ENCODE data around the gene MBOAT2.

The MBOAT2 gene

DNA sequence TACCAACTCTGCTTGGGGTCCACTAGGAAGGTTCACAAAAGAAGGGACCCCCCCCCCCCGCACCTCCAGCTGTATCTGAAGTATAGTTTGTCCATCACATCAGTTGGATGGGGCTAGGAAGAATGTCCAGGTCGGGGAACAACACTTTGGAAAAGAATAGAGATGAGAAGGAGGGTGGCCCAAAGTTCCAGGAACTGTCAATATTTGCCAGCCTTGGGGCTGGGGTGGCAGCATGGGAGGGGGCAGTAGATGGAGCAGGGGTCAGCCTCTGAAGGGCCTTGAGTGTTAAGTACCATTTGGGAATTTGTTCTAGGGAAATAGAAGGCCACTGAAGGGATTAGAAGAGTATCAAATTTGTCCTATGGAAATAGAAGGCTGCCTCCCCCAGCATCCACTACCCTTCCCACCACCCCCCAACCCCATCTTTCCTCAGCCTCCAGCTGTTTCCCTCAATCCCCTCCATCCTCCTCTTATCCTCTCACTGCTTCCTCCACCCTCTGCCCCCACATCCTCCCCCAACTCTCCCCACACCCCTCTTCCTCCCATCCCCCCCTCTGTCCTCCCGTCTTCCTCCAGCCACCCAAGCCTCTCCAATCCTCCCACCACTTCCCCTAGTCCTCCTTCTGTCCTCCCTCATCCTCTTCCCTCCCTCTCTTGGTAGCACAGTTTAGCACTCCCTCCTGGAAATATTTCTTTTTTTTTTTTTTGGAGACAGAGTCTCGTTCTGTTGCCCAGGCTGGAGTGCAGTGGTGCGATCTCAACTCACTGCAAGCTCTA is 164.1 kb downstream of the MBOAT2 start:
- H2AFZ ChIP-seq (ENCODE audit: low read length): no peak overlapping the region
- no peak overlapping the region for H3K4me3 ChIP-seq (ENCODE audit: low read length, poor library complexity, severe bottlenecking)
- no peaks in the 10 kb centered on the region for H3K9me2 ChIP-seq (replicated peaks; ENCODE audit: low read depth, low read length)
- peaks cover 26% of the 10 kb centered on the region for H4K20me1 ChIP-seq (ENCODE audit: insufficient read depth, low read length, poor library complexity, severe bottlenecking)
- H3K27me3 ChIP-seq (ENCODE audit: insufficient read depth, low read length, poor library complexity, severe bottlenecking): no peaks in the 10 kb centered on the region
- no peaks in the 10 kb centered on the region for H3K36me3 ChIP-seq (ENCODE audit: insufficient read depth, low read length)
- H3K79me2 ChIP-seq (ENCODE audit: insufficient read depth, low read length): peaks cover 30% of the 10 kb centered on the region
- no peak overlapping the region for H3K4me2 ChIP-seq (ENCODE audit: low read depth, low read length, poor library complexity, severe bottlenecking)
- no peaks in the 10 kb centered on the region for H3K9me3 ChIP-seq (ENCODE audit: insufficient read depth, low read depth, low read length)
- H3F3A ChIP-seq (ENCODE audit: low read depth): no peaks in the 10 kb centered on the region
- H3K9ac ChIP-seq (ENCODE audit: low read depth, low read length, poor library complexity, severe bottlenecking): no peak overlapping the region
- peaks cover 24% of the 10 kb centered on the region for H3K4me1 ChIP-seq (ENCODE audit: insufficient read depth, low read length, poor library complexity, severe bottlenecking)
- TF ChIP-seq, protein P1, sequence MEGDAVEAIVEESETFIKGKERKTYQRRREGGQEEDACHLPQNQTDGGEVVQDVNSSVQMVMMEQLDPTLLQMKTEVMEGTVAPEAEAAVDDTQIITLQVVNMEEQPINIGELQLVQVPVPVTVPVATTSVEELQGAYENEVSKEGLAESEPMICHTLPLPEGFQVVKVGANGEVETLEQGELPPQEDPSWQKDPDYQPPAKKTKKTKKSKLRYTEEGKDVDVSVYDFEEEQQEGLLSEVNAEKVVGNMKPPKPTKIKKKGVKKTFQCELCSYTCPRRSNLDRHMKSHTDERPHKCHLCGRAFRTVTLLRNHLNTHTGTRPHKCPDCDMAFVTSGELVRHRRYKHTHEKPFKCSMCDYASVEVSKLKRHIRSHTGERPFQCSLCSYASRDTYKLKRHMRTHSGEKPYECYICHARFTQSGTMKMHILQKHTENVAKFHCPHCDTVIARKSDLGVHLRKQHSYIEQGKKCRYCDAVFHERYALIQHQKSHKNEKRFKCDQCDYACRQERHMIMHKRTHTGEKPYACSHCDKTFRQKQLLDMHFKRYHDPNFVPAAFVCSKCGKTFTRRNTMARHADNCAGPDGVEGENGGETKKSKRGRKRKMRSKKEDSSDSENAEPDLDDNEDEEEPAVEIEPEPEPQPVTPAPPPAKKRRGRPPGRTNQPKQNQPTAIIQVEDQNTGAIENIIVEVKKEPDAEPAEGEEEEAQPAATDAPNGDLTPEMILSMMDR (conservative IDR thresholded peaks at IDR 0.05; ENCODE audit: low read length): no peak
- no peak for TF ChIP-seq EZH2phosphoT487 (IDR thresholded peaks at IDR 0.05; ENCODE audit: borderline replicate concordance)

DNA sequence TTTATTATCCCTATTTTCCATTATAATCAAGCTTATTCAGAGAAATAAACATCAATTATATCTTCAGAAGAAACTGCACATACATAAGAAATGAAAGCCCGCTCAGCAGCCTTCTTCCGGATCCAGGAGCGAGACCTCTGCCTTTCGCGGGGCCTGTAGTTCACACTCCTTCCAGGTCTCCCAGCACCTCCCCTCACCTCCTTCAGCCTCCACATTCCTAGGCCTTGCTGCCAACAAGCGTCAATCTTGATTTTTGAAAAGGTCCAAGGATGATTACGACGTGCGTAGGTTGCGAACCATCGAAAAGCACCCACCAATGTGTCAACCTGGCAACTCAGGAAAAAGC is 165.7 kb downstream of the MBOAT2 start:
- 0 out of 2 replicates have a peak overlapping the region, but pooled peaks have one; percentile 72 for H2AFZ ChIP-seq (ENCODE audit: low read length)
- TF ChIP-seq, protein P1 (conservative IDR thresholded peaks at IDR 0.05; ENCODE audit: low read length): no peak
- TF ChIP-seq EZH2phosphoT487 (IDR thresholded peaks at IDR 0.05; ENCODE audit: borderline replicate concordance): no peak
- H3K4me1 ChIP-seq (ENCODE audit: insufficient read depth, low read length, poor library complexity, severe bottlenecking): peaks cover 34% of the 10 kb centered on the region
- H3K9me3 ChIP-seq (ENCODE audit: insufficient read depth, low read depth, low read length): no peaks in the 10 kb centered on the region
- peak overlapping the region; percentile 70 for H3K4me2 ChIP-seq (ENCODE audit: low read depth, low read length, poor library complexity, severe bottlenecking)
- no peaks in the 10 kb centered on the region for H3K36me3 ChIP-seq (ENCODE audit: insufficient read depth, low read length)
- no peak overlapping the region for H3K9ac ChIP-seq (ENCODE audit: low read depth, low read length, poor library complexity, severe bottlenecking)
- H3K4me3 ChIP-seq (ENCODE audit: low read length, poor library complexity, severe bottlenecking): peak overlapping the region; percentile 94
- no peaks in the 10 kb centered on the region for H3K27me3 ChIP-seq (ENCODE audit: insufficient read depth, low read length, poor library complexity, severe bottlenecking)
- peaks cover 33% of the 10 kb centered on the region for H4K20me1 ChIP-seq (ENCODE audit: insufficient read depth, low read length, poor library complexity, severe bottlenecking)
- no peaks in the 10 kb centered on the region for H3F3A ChIP-seq (ENCODE audit: low read depth)
- no peaks in the 10 kb centered on the region for H3K9me2 ChIP-seq (replicated peaks; ENCODE audit: low read depth, low read length)
- peaks cover 45% of the 10 kb centered on the region for H3K79me2 ChIP-seq (ENCODE audit: insufficient read depth, low read length)

DNA sequence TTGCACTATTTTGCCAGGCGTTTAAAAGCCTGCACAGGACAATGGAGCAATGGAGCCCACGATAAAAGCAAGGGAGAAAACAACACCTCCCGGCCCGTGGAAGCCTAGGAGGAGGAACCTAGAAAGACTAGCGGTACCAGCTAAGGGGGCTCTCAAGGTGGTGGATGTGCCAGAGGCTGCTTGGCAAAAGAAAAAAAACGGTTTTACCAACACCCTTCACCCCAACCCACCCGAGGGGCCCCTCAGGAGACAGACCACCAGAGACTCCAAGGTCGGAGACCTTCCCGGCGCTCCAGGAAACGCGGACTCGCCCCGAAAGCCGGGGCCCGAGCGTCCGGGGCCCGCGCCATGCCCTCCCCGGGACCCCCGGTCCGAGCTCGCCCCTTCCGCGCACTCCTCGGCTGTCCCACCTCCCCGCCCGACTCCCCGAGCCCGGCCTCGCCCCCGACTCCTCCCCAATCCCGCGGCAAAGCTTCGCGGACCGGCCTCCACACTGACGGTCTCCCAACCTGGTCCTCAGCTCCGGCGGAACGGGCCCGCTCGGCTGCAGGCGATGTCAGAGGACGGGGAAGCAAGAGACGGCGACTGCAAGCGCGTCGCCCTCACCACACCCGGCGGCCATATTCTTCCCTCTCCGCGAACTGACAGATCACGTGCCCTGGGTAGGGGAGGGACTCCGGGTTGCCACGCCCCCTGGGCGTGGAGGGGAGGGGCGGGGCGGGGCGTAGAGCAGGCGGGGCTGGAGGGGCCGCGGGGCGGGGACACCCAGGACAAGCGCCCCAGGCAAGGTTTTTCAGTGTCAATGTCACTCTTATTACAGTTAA is 166.3 kb downstream of the MBOAT2 start, which contains the start of gene KIDINS220:
TSS of gene KIDINS220 (minus strand) at position 643 of the 824 bp plus-strand sequence. CDS start 10,520 bp downstream, outside the sequence.
- Histone ChIP-seq H2AFZ (ENCODE audit: low read length) (peak within 1 kb of the TSS; percentile 93), H4K20me1 (ENCODE audit: insufficient read depth, low read length, poor library complexity, severe bottlenecking) (peaks cover 37% of the 10 kb centered on the region), H3K9me2 (replicated peaks; ENCODE audit: low read depth, low read length) (no peaks in the 10 kb centered on the region), H3K27me3 (ENCODE audit: insufficient read depth, low read length, poor library complexity, severe bottlenecking) (no peaks in the 10 kb centered on the region), H3K36me3 (ENCODE audit: insufficient read depth, low read length) (no peaks in the 10 kb centered on the region), H3K9ac (ENCODE audit: low read depth, low read length, poor library complexity, severe bottlenecking) (peak within 1 kb of the TSS; percentile 81), H3K4me3 (ENCODE audit: low read length, poor library complexity, severe bottlenecking) (peak within 1 kb of the TSS; percentile 94), H3K4me1 (ENCODE audit: insufficient read depth, low read length, poor library complexity, severe bottlenecking) (peaks cover 38% of the 10 kb centered on the region), H3K79me2 (ENCODE audit: insufficient read depth, low read length) (peaks cover 51% of the 10 kb centered on the region), H3K9me3 (ENCODE audit: insufficient read depth, low read depth, low read length) (no peaks in the 10 kb centered on the region), H3K4me2 (ENCODE audit: low read depth, low read length, poor library complexity, severe bottlenecking) (peak within 1 kb of the TSS; percentile 94), H3F3A (ENCODE audit: low read depth) (no peaks in the 10 kb centered on the region)
- TF ChIP-seq EZH2phosphoT487 (IDR thresholded peaks at IDR 0.05; ENCODE audit: borderline replicate concordance): no peak
- TF ChIP-seq, protein P1 (conservative IDR thresholded peaks at IDR 0.05; ENCODE audit: low read length): no peak

Measured in Loucy (cell line).